SH-SY5Y (cell line): ENCODE results near the gene PRKG1.

Experiments used
- GATA2 ChIP-seq: IDR thresholded peaks from 2 replicates; pipeline ENCODE4 v1.6.1; 2011; ENCODE audit warnings: mild to moderate bottlenecking, low read depth, low read length
- GATA3 ChIP-seq: IDR thresholded peaks from 2 replicates; pipeline ENCODE4 v1.6.1; 2011; ENCODE audit warnings: low read depth, mild to moderate bottlenecking, low read length, moderate library complexity

DNA sequence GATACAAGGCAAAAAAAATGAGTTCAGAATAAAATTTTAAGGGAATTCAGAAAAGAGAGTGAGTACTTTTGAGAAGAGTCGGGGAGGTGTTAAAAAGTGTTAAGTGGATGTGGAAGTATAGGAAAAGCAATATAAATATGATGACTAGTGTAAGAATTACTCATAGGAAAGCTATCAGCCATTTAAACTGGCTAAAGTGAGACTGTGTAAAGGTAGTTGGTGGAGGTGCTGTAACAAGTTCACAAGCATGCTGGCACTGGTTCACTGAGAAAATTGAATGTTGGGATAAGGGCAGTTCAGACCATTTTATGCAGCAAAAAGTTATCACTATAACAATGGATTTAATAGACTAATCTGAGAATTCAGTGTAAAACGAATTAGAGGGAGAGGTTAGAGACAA lies 1060.8 kb downstream of the PRKG1 start:
- TF ChIP-seq GATA3 (no peak), GATA2 (no peak)
